H9 (cell line): ENCODE measurements around the gene PLA2R1. TPM values are rescaled to one million over a fixed set of nuclear protein-coding genes. Genes with fewer than 3 reads are reported as not detected.

ENCODE experiments used
- DNase-seq: peaks from one replicate; pipeline ENCODE4 v3.0.0-alpha.2; 2017
- H2AFZ ChIP-seq: one replicate; pipeline ENCODE4 v1.6.1; 2013; ENCODE audit warnings: mild to moderate bottlenecking, low read length, control low read depth, moderate library complexity
- H2AK5ac ChIP-seq: 2 replicates; pipeline ENCODE4 v1.6.1; 2013; ENCODE audit warnings: low read length, control low read depth, mixed read lengths; ENCODE audit not compliant: insufficient read length
- H2BK120ac ChIP-seq: one replicate; pipeline ENCODE4 v1.6.1; 2013; ENCODE audit warnings: low read depth, mild to moderate bottlenecking, low read length, control low read depth, inconsistent platforms; ENCODE audit not compliant: poor library complexity, severe bottlenecking
- H2BK12ac ChIP-seq: 2 replicates; pipeline ENCODE4 v1.6.1; 2013; ENCODE audit warnings: low read length, control low read depth, mixed read lengths, low read depth; ENCODE audit not compliant: insufficient read length
- H2BK15ac ChIP-seq: 2 replicates; pipeline ENCODE4 v1.6.1; 2013; ENCODE audit warnings: low read depth, low read length, control low read depth
- H2BK20ac ChIP-seq: one replicate; pipeline ENCODE4 v1.6.1; 2013; ENCODE audit warnings: low read depth, mild to moderate bottlenecking, low read length, control low read depth, inconsistent platforms; ENCODE audit not compliant: poor library complexity, severe bottlenecking
- H2BK5ac ChIP-seq: 2 replicates; pipeline ENCODE4 v1.6.1; 2013; ENCODE audit warnings: low read length, control low read depth, mixed read lengths; ENCODE audit not compliant: insufficient read length
- H3K14ac ChIP-seq: 2 replicates; pipeline ENCODE4 v1.6.1; 2013; ENCODE audit warnings: low read length, control low read depth; ENCODE audit not compliant: insufficient read depth
- H3K18ac ChIP-seq: 2 replicates; pipeline ENCODE4 v1.6.1; 2013; ENCODE audit warnings: low read depth, mild to moderate bottlenecking, mixed read lengths, low read length, control low read depth; ENCODE audit not compliant: insufficient read length
- H3K23ac ChIP-seq: 2 replicates; pipeline ENCODE4 v1.6.1; 2013; ENCODE audit warnings: low read length, control low read depth, mixed read lengths, low read depth; ENCODE audit not compliant: insufficient read length
- H3K23me2 ChIP-seq: 2 replicates; pipeline ENCODE4 v1.6.1; 2013; ENCODE audit warnings: low read depth, mild to moderate bottlenecking, mixed read lengths, low read length, control low read depth; ENCODE audit not compliant: insufficient read length, poor library complexity, severe bottlenecking
- H3K27ac ChIP-seq: 2 replicates; pipeline ENCODE4 v1.5.1; 2013; ENCODE audit warnings: low read length, control low read depth, mixed read lengths, low read depth; ENCODE audit not compliant: insufficient read length
- H3K27me3 ChIP-seq: 2 replicates; pipeline ENCODE4 v1.6.1; 2013; ENCODE audit warnings: low read length, control low read depth, inconsistent platforms; ENCODE audit not compliant: insufficient read depth
- H3K4ac ChIP-seq: 2 replicates; pipeline ENCODE4 v1.6.1; 2013; ENCODE audit warnings: low read depth, mild to moderate bottlenecking, control low read depth, inconsistent platforms, low read length, moderate library complexity
- H3K4me1 ChIP-seq: 2 replicates; pipeline ENCODE4 v1.6.1; 2013; ENCODE audit warnings: low read length, control low read depth, inconsistent platforms; ENCODE audit not compliant: insufficient read depth
- H3K4me2 ChIP-seq: 2 replicates; pipeline ENCODE4 v1.6.1; 2013; ENCODE audit warnings: low read length, control low read depth, mixed read lengths; ENCODE audit not compliant: insufficient read length, insufficient read depth
- H3K56ac ChIP-seq: 2 replicates; pipeline ENCODE4 v1.6.1; 2013; ENCODE audit warnings: low read depth, mild to moderate bottlenecking, mixed read lengths, low read length, control low read depth; ENCODE audit not compliant: insufficient read length
- H3K79me1 ChIP-seq: 2 replicates; pipeline ENCODE4 v1.6.1; 2013; ENCODE audit warnings: low read depth, mild to moderate bottlenecking, moderate library complexity, low read length, control low read depth, inconsistent platforms; ENCODE audit not compliant: insufficient read depth, poor library complexity, severe bottlenecking
- H3K79me2 ChIP-seq: 2 replicates; pipeline ENCODE4 v1.6.1; 2013; ENCODE audit warnings: low read length, control low read depth, inconsistent platforms; ENCODE audit not compliant: insufficient read depth
- H3K9ac ChIP-seq: 2 replicates; pipeline ENCODE4 v1.6.1; 2013; ENCODE audit warnings: low read length, control low read depth, mixed read lengths; ENCODE audit not compliant: insufficient read length; ENCODE audit errors: extremely low read depth
- H3K9me3 ChIP-seq: one replicate; pipeline ENCODE4 v1.6.1; 2013; ENCODE audit warnings: low read depth, low read length, inconsistent platforms; ENCODE audit not compliant: control insufficient read depth
- H3T11ph ChIP-seq: one replicate; pipeline ENCODE4 v1.6.1; 2013; ENCODE audit warnings: mild to moderate bottlenecking, low read length, control low read depth, inconsistent platforms
- H4K20me1 ChIP-seq: one replicate; pipeline ENCODE4 v1.6.1; 2013; ENCODE audit not compliant: control insufficient read depth, insufficient read length, insufficient read depth
- H4K5ac ChIP-seq: 2 replicates; pipeline ENCODE4 v1.6.1; 2013; ENCODE audit warnings: low read depth, mild to moderate bottlenecking, mixed read lengths, low read length, control low read depth; ENCODE audit not compliant: insufficient read length
- H4K8ac ChIP-seq: replicated peaks from 2 replicates; pipeline ENCODE4 v1.6.1; 2013; ENCODE audit warnings: low read length, control low read depth, mixed read lengths, low read depth; ENCODE audit not compliant: insufficient read length
- H4K91ac ChIP-seq: 2 replicates; pipeline ENCODE4 v1.6.1; 2013; ENCODE audit warnings: low read depth, mild to moderate bottlenecking, moderate library complexity, mixed read lengths, low read length, control low read depth; ENCODE audit not compliant: insufficient read length
- H3K27ac Mint-ChIP-seq, 3 experiments: 2 replicates in 2 of 3; 3 replicates in 1 of 3; pipeline ENCODE4 v1.8.0; 2020 to 2021; ENCODE audit warnings: mixed read lengths in 3 of 3, mild to moderate bottlenecking in 1 of 3, moderate library complexity in 1 of 3
- H3K27me3 Mint-ChIP-seq: 2 replicates; pipeline ENCODE4 v1.8.0; 2021; ENCODE audit warnings: low read depth, mild to moderate bottlenecking, moderate library complexity, mixed read lengths
- H3K36me3 Mint-ChIP-seq, 3 experiments: 2 replicates in 2 of 3; 3 replicates in 1 of 3; pipeline ENCODE4 v1.8.0; 2020 to 2021; ENCODE audit warnings: low read depth in 3 of 3, mixed read lengths in 3 of 3; ENCODE audit not compliant: insufficient read depth in 1 of 3
- H3K4me1 Mint-ChIP-seq, 2 experiments: 2 replicates each; pipeline ENCODE4 v1.8.0; 2020; ENCODE audit warnings: mixed read lengths in 2 of 2
- H3K4me3 Mint-ChIP-seq, 2 experiments: 2 replicates in 1 of 2; 3 replicates in 1 of 2; pipeline ENCODE4 v1.8.0; 2020 to 2021; ENCODE audit warnings: mild to moderate bottlenecking in 2 of 2, mixed read lengths in 2 of 2, moderate library complexity in 1 of 2
- H3K9me3 Mint-ChIP-seq, 2 experiments: 2 replicates in 1 of 2; 3 replicates in 1 of 2; pipeline ENCODE4 v1.8.0; 2020; ENCODE audit warnings: mild to moderate bottlenecking in 2 of 2, mixed read lengths in 2 of 2, moderate library complexity in 1 of 2
- WGBS: extraction: QIAGEN DNeasy Blood & Tissue Kit; methylation state at CpG from one replicate; pipeline ENCODE4 v1.1.7; 2013; ENCODE audit warnings: missing lambda C conversion rate, low lambda C conversion rate, mixed read lengths; ENCODE audit not compliant: insufficient read length; ENCODE audit errors: extremely low coverage; 5-methylcytosine and 5-hydroxymethylcytosine counted together
- total RNA-seq: library from RNA; stranded (reverse); gene quantifications from 2 replicates; pipeline ENCODE4 v1.2.1, GENCODE V29; 2021
- TF ChIP-seq, protein P1 (sequence below): fragments of 200-600 bp; sonication (generic); conservative IDR thresholded peaks from 3 replicates; pipeline ENCODE4 v1.8.0; 2021; ENCODE audit warnings: antibody characterized with exemption, mild to moderate bottlenecking

The PLA2R1 gene
- total RNA-seq, 1 experiment from 2014 or later: 0.83 TPM

DNA sequence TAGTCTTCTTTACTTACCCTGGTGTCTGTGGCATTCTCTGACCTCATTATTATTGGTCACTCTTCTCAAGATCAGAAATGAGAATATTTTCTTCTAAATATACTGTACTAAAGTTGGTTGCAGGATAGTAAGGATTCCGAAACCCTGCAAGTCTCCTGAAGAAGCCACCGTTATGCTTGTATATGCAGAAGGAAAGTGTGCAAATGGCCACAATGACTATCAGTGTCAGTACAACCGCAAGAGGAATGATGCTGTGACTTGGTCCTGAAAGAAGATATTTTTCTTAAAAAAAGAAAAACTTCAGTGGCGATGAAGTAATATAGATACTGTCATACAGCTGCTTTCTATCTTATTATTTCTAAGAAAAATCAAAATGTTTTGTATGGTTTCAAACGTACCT is 120.7 kb downstream of the PLA2R1 start:
- no peaks in the 10 kb centered on the region for H3K23me2 ChIP-seq
- no peaks in the 10 kb centered on the region for H3K4me1 ChIP-seq
- no peak overlapping the region for H4K91ac ChIP-seq
- no peaks in the 10 kb centered on the region for H3K9me3 ChIP-seq
- no peak overlapping the region for H3K14ac ChIP-seq
- H3K27ac ChIP-seq: no peak overlapping the region
- no peak overlapping the region for H4K5ac ChIP-seq
- no peak overlapping the region for H2BK20ac ChIP-seq
- no peak overlapping the region for H2AFZ ChIP-seq
- no peaks in the 10 kb centered on the region for H3K27me3 ChIP-seq
- H2AK5ac ChIP-seq: no peak overlapping the region
- TF ChIP-seq, protein P1, sequence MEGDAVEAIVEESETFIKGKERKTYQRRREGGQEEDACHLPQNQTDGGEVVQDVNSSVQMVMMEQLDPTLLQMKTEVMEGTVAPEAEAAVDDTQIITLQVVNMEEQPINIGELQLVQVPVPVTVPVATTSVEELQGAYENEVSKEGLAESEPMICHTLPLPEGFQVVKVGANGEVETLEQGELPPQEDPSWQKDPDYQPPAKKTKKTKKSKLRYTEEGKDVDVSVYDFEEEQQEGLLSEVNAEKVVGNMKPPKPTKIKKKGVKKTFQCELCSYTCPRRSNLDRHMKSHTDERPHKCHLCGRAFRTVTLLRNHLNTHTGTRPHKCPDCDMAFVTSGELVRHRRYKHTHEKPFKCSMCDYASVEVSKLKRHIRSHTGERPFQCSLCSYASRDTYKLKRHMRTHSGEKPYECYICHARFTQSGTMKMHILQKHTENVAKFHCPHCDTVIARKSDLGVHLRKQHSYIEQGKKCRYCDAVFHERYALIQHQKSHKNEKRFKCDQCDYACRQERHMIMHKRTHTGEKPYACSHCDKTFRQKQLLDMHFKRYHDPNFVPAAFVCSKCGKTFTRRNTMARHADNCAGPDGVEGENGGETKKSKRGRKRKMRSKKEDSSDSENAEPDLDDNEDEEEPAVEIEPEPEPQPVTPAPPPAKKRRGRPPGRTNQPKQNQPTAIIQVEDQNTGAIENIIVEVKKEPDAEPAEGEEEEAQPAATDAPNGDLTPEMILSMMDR: no peak
- no peaks in the 10 kb centered on the region for H4K20me1 ChIP-seq
- no peaks in the 10 kb centered on the region for H3K36me3 Mint-ChIP-seq
- H2BK15ac ChIP-seq: no peak overlapping the region
- H3K79me2 ChIP-seq: no peaks in the 10 kb centered on the region
- H2BK120ac ChIP-seq: no peak overlapping the region
- H3K9me3 Mint-ChIP-seq: peaks cover 0 to 4% of the 10 kb centered on the region in 2 experiments; a peak in 4 of 5 replicates
- no peak overlapping the region for H3K18ac ChIP-seq
- H2BK5ac ChIP-seq: no peak overlapping the region
- no peak for DNase-seq
- no peak overlapping the region for H2BK12ac ChIP-seq
- no peak overlapping the region for H3K27ac Mint-ChIP-seq
- H3K9ac ChIP-seq: no peak overlapping the region
- H3K4me1 Mint-ChIP-seq: peaks cover 8% of the 10 kb centered on the region in 2 experiments
- no peaks in the 10 kb centered on the region for H3K79me1 ChIP-seq
- no peak overlapping the region for H3T11ph ChIP-seq
- no peaks in the 10 kb centered on the region for H3K27me3 Mint-ChIP-seq
- no peak overlapping the region for H3K4me2 ChIP-seq
- WGBS: no CpG with 5 or more reads among the region's 5 CpGs
- no peak overlapping the region for H3K23ac ChIP-seq
- H3K4ac ChIP-seq: no peak overlapping the region
- H4K8ac ChIP-seq: no peak overlapping the region
- no peak overlapping the region for H3K56ac ChIP-seq
- H3K4me3 Mint-ChIP-seq: no peak overlapping the region
